ENCODE data around the gene PPM1B. TPM values are rescaled to one million over a fixed set of nuclear protein-coding genes. Genes with fewer than 3 reads are reported as not detected.
"Not testable (repeated sequence)": the region's sequence is repeated elsewhere in the genome, so short reads cannot be mapped to it uniquely, and the experiment has no call there.

Gene PPM1B
- total and polyA plus RNA-seq, 2 donors: 36.3 to 55.4 TPM

DNA sequence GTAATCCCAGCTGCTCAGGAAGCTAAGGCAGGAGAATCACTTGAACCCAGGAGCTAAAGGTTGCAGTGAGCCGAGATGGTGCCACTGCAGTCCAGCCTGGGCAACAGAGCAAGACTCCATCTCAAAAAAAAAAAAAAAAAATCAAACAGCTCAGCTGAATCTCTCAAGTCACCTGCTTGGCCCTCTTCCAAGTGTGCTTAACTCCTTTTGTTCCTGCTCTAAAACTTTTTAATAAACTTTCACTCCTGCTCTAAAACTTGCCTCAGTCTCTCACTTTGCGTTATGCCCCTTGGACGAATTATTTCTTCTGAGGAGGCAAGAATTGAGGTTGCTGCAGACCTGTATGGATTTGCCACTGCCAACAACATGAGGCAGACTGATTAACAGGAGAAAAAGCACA, 35.1 kb upstream of the PPM1B start:
- not testable (repeated sequence) for H3K36me3 ChIP-seq (ENCODE audit: control insufficient read depth in 2 of 2, insufficient read depth in 2 of 2, low read length in 1 of 2); H3K9me3 ChIP-seq (ENCODE audit: control insufficient read depth in 2 of 2, insufficient read depth in 1 of 2, low read length in 1 of 2); DNase-seq (ENCODE audit: low read depth in 6 of 9, low spot score in 9 of 9); H3K4me3 ChIP-seq (ENCODE audit: low read length in 2 of 2); H3K27ac ChIP-seq (ENCODE audit: low read depth in 1 of 2, low read length in 1 of 2); H3K27me3 ChIP-seq (ENCODE audit: control insufficient read depth in 2 of 2, insufficient read depth in 1 of 2, low read length in 1 of 2); H3K4me1 ChIP-seq (ENCODE audit: control insufficient read depth in 2 of 2, insufficient read depth in 2 of 2, low read length in 2 of 2)
- 97% methylated on average over 3 of the region's 3 CpGs for WGBS

DNA sequence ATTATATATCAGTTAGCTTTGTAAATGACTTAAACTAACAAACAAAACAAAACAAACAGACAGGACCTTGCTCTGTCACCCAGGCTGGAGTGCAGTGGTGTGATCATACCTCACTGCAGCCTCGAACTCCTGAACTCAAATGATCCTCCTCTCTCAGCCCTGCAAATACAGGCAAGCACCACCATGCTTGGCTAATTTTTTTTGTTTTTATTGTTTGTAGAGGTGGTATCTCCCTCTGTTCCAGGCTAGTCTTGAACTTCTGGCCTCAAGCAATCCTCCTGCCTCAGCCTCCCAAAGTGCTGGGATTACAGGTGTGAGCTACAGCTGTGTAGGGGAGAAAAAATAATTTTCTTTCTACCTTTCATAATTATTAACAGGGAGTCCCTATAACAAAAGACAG, 33.8 kb upstream of the PPM1B start:
- H3K36me3 ChIP-seq (ENCODE audit: control insufficient read depth in 2 of 2, insufficient read depth in 2 of 2, low read length in 1 of 2): no peaks in the 10 kb centered on the region
- DNase-seq (ENCODE audit: low read depth in 6 of 9, low spot score in 9 of 9): no peak
- 97% methylated on average over 1 of the region's 1 CpG for WGBS
- H3K27ac ChIP-seq (ENCODE audit: low read depth in 1 of 2, low read length in 1 of 2): no peak overlapping the region
- no peak overlapping the region for H3K4me3 ChIP-seq (ENCODE audit: low read length in 2 of 2)
- H3K27me3 ChIP-seq (ENCODE audit: control insufficient read depth in 2 of 2, insufficient read depth in 1 of 2, low read length in 1 of 2): no peaks in the 10 kb centered on the region
- no peaks in the 10 kb centered on the region for H3K9me3 ChIP-seq (ENCODE audit: control insufficient read depth in 2 of 2, insufficient read depth in 1 of 2, low read length in 1 of 2)
- H3K4me1 ChIP-seq (ENCODE audit: control insufficient read depth in 2 of 2, insufficient read depth in 2 of 2, low read length in 2 of 2): no peaks in the 10 kb centered on the region

DNA sequence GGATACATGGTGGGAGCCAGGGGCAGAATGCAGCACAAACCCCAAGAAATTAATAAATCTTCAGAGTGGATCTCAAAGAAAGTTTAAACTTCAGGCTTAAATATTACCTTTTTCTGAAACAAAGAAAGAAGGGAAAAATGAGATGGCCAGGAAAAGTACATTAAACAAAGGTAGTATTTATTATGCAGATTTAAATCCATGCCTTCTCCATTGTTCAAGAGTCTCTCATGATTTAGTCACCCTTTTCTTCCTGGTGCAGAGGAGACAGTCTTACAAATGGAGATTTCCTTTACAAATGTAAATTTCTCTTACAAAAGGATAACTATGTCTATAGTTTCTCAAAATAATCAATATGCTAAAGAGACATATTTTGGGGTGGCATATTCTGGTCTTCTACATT, 33.4 kb upstream of the PPM1B start:
- no peaks in the 10 kb centered on the region for H3K27me3 ChIP-seq (ENCODE audit: control insufficient read depth in 2 of 2, insufficient read depth in 1 of 2, low read length in 1 of 2)
- H3K4me1 ChIP-seq (ENCODE audit: control insufficient read depth in 2 of 2, insufficient read depth in 2 of 2, low read length in 2 of 2): no peaks in the 10 kb centered on the region
- H3K4me3 ChIP-seq (ENCODE audit: low read length in 2 of 2): no peak overlapping the region
- no peak for DNase-seq (ENCODE audit: low read depth in 6 of 9, low spot score in 9 of 9)
- H3K27ac ChIP-seq (ENCODE audit: low read depth in 1 of 2, low read length in 1 of 2): no peak overlapping the region
- H3K36me3 ChIP-seq (ENCODE audit: control insufficient read depth in 2 of 2, insufficient read depth in 2 of 2, low read length in 1 of 2): no peaks in the 10 kb centered on the region
- H3K9me3 ChIP-seq (ENCODE audit: control insufficient read depth in 2 of 2, insufficient read depth in 1 of 2, low read length in 1 of 2): no peaks in the 10 kb centered on the region

DNA sequence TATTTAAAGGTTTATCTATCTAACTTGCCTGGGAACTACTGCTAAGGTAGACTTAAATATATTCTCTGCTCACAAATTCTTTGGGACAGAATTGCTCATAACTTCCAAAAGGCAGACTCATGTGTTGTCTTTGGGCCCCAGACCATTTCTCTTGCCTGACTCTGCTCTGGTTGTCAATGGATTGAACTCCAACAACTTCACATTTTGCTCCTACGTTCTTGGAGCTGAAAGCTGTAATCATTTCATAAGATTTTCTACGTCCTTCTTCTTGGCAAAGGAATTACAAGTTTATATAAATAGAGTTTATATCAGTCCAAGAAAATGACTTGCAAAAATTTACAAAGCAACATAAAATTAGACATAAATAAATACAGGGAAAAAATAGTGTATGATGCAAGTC, 32.9 kb upstream of the PPM1B start:
- no peak overlapping the region for H3K4me3 ChIP-seq (ENCODE audit: low read length in 2 of 2)
- no peaks in the 10 kb centered on the region for H3K36me3 ChIP-seq (ENCODE audit: control insufficient read depth in 2 of 2, insufficient read depth in 2 of 2, low read length in 1 of 2)
- WGBS: 94% methylated on average over 2 of the region's 2 CpGs
- H3K27me3 ChIP-seq (ENCODE audit: control insufficient read depth in 2 of 2, insufficient read depth in 1 of 2, low read length in 1 of 2): no peaks in the 10 kb centered on the region
- H3K4me1 ChIP-seq (ENCODE audit: control insufficient read depth in 2 of 2, insufficient read depth in 2 of 2, low read length in 2 of 2): no peaks in the 10 kb centered on the region
- H3K27ac ChIP-seq (ENCODE audit: low read depth in 1 of 2, low read length in 1 of 2): no peak overlapping the region
- H3K9me3 ChIP-seq (ENCODE audit: control insufficient read depth in 2 of 2, insufficient read depth in 1 of 2, low read length in 1 of 2): no peaks in the 10 kb centered on the region
- no peak for DNase-seq (ENCODE audit: low read depth in 6 of 9, low spot score in 9 of 9)

DNA sequence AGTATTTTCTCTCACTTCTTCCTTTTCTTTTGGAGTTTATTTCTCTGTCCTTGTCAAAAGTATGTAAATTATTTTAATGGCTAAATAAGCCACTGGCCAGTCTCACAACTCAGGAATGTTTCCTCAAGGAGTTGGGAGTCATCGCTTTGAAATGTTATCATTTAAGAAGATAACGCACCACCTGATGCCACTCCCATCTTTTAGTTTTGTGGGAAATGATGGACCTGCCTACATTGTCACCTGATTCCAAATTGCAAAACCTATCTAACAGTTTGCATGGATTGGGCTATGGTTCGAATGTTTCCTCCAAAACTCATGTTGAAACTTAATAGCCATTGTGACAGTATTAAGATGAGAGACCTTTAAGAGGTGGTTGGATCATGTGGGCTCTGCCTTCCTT, 32.4 kb upstream of the PPM1B start:
- 93% methylated on average over 3 of the region's 3 CpGs for WGBS
- no peak for DNase-seq (ENCODE audit: low read depth in 6 of 9, low spot score in 9 of 9)
- Histone ChIP-seq H3K4me3 (ENCODE audit: low read length in 2 of 2) (no peak overlapping the region), H3K27me3 (ENCODE audit: control insufficient read depth in 2 of 2, insufficient read depth in 1 of 2, low read length in 1 of 2) (no peaks in the 10 kb centered on the region), H3K9me3 (ENCODE audit: control insufficient read depth in 2 of 2, insufficient read depth in 1 of 2, low read length in 1 of 2) (no peaks in the 10 kb centered on the region), H3K27ac (ENCODE audit: low read depth in 1 of 2, low read length in 1 of 2) (no peak overlapping the region), H3K4me1 (ENCODE audit: control insufficient read depth in 2 of 2, insufficient read depth in 2 of 2, low read length in 2 of 2) (no peaks in the 10 kb centered on the region), H3K36me3 (ENCODE audit: control insufficient read depth in 2 of 2, insufficient read depth in 2 of 2, low read length in 1 of 2) (no peaks in the 10 kb centered on the region)

DNA sequence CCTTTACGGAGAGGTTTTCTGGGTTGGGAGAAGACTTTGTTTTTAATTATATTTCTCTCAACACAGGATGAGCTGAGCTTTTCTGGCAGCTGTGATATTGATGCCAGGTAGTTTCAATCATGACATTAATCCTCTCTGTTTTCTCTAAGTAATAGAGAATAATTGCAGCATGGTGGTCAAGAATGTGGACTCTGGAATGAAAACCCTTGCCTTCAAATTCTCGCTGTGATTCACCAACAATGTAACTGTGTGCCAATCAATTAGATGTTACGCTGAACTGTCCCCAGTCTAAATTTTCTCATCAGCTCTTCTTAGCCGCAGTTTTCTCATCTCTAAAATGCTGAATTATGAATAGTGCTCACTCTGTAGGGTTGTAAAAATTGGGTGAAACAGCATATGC, 31.6 kb upstream of the PPM1B start:
- H3K4me3 ChIP-seq (ENCODE audit: low read length in 2 of 2): no peak overlapping the region
- H3K27me3 ChIP-seq (ENCODE audit: control insufficient read depth in 2 of 2, insufficient read depth in 1 of 2, low read length in 1 of 2): no peaks in the 10 kb centered on the region
- DNase-seq (ENCODE audit: low read depth in 6 of 9, low spot score in 9 of 9): no peak
- H3K36me3 ChIP-seq (ENCODE audit: control insufficient read depth in 2 of 2, insufficient read depth in 2 of 2, low read length in 1 of 2): no peaks in the 10 kb centered on the region
- H3K4me1 ChIP-seq (ENCODE audit: control insufficient read depth in 2 of 2, insufficient read depth in 2 of 2, low read length in 2 of 2): no peaks in the 10 kb centered on the region
- H3K9me3 ChIP-seq (ENCODE audit: control insufficient read depth in 2 of 2, insufficient read depth in 1 of 2, low read length in 1 of 2): no peaks in the 10 kb centered on the region
- no peak overlapping the region for H3K27ac ChIP-seq (ENCODE audit: low read depth in 1 of 2, low read length in 1 of 2)
- 98% methylated on average over 4 of the region's 4 CpGs for WGBS

DNA sequence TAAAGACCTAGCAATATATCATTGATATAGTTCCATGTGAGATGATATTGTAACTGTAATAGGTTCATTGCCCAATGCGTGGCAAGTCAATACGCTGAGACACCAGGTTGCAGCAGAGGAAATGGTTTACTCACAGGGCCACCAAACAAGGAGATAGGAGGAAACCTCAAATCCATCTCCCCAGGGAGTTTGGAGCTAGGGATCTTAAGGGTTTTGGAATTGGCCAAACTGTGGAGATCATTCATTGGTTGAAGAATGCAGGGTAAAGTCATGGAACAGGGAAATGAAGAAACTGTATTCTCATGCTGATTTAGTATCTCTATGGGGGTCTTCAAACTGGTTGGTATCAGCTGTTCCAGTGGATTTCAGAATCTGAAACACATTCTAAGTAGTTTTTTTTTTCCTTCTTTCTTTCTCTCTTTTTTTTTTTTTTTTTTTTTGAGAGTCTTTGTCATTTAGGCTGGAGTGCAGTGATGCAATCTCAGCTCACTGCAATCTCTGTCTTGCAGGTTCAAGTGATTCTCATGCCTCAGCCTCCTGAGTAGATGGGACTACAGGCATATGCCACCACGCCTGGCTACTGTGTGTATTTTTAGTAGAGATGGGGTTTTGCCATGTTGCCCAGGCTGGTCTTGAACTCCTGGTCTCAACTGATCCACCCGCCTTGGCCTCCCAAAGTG, 30.7 kb upstream of the PPM1B start:
- DNase-seq (ENCODE audit: low read depth in 6 of 9, low spot score in 9 of 9): no peak
- no peak overlapping the region for H3K4me3 ChIP-seq (ENCODE audit: low read length in 2 of 2)
- H3K4me1 ChIP-seq (ENCODE audit: control insufficient read depth in 2 of 2, insufficient read depth in 2 of 2, low read length in 2 of 2): no peaks in the 10 kb centered on the region
- H3K27me3 ChIP-seq (ENCODE audit: control insufficient read depth in 2 of 2, insufficient read depth in 1 of 2, low read length in 1 of 2): no peaks in the 10 kb centered on the region
- H3K9me3 ChIP-seq (ENCODE audit: control insufficient read depth in 2 of 2, insufficient read depth in 1 of 2, low read length in 1 of 2): no peaks in the 10 kb centered on the region
- no peak overlapping the region for H3K27ac ChIP-seq (ENCODE audit: low read depth in 1 of 2, low read length in 1 of 2)
- 96% methylated on average over 4 of the region's 4 CpGs for WGBS
- no peaks in the 10 kb centered on the region for H3K36me3 ChIP-seq (ENCODE audit: control insufficient read depth in 2 of 2, insufficient read depth in 2 of 2, low read length in 1 of 2)

DNA sequence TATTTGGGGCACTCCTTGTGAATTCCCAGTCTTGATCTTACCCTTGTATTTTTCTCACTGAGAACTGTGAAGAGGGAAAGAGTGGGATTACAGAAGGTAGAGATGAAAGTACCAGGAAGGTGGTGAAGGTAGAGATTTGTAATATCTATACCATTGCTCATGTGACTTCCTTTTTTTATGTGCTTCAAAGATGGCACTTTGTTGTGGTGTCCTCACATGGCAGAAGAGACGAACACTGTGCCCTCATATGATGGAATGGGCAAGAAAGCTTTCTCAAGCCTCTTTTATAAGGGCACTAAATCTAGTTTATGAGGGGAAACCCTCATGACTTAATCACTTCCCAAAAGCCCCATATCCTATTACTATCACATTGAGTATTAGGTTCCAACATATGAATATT, 28.9 kb upstream of the PPM1B start:
- H3K27ac ChIP-seq (ENCODE audit: low read depth in 1 of 2, low read length in 1 of 2): no peak overlapping the region
- WGBS: 4% methylated on average over 1 of the region's 1 CpG
- peak in 3 of 9 donors; percentile 1 to 39 (median 13) for DNase-seq (ENCODE audit: low read depth in 6 of 9, low spot score in 9 of 9)
- no peaks in the 10 kb centered on the region for H3K27me3 ChIP-seq (ENCODE audit: control insufficient read depth in 2 of 2, insufficient read depth in 1 of 2, low read length in 1 of 2)
- H3K9me3 ChIP-seq (ENCODE audit: control insufficient read depth in 2 of 2, insufficient read depth in 1 of 2, low read length in 1 of 2): no peaks in the 10 kb centered on the region
- no peaks in the 10 kb centered on the region for H3K4me1 ChIP-seq (ENCODE audit: control insufficient read depth in 2 of 2, insufficient read depth in 2 of 2, low read length in 2 of 2)
- no peak overlapping the region for H3K4me3 ChIP-seq (ENCODE audit: low read length in 2 of 2)
- H3K36me3 ChIP-seq (ENCODE audit: control insufficient read depth in 2 of 2, insufficient read depth in 2 of 2, low read length in 1 of 2): no peaks in the 10 kb centered on the region

DNA sequence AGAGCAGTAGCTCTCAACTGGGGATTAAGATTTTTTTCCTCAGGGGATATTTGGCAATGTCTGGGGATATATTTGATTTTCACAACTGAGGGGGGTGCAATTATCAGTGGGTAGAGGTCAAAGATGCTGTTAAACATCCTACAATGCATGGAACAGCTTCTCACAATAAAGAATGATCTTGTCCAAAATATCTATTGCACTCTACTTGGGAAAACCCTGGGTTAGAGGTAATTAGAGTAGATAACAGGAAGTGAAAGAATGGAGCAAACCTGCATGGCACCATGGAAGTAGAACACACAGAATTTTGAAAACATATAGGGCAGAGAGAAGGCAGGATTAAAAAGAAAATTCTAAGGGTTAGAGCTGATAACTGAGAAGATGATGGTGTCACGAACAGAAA, 26.4 kb upstream of the PPM1B start:
- Histone ChIP-seq H3K4me1 (ENCODE audit: control insufficient read depth in 2 of 2, insufficient read depth in 2 of 2, low read length in 2 of 2) (no peaks in the 10 kb centered on the region), H3K27ac (ENCODE audit: low read depth in 1 of 2, low read length in 1 of 2) (no peak overlapping the region), H3K27me3 (ENCODE audit: control insufficient read depth in 2 of 2, insufficient read depth in 1 of 2, low read length in 1 of 2) (no peaks in the 10 kb centered on the region), H3K36me3 (ENCODE audit: control insufficient read depth in 2 of 2, insufficient read depth in 2 of 2, low read length in 1 of 2) (no peaks in the 10 kb centered on the region), H3K9me3 (ENCODE audit: control insufficient read depth in 2 of 2, insufficient read depth in 1 of 2, low read length in 1 of 2) (no peaks in the 10 kb centered on the region), H3K4me3 (ENCODE audit: low read length in 2 of 2) (no peak overlapping the region)
- WGBS: 95% methylated on average over 1 of the region's 1 CpG
- DNase-seq (ENCODE audit: low read depth in 6 of 9, low spot score in 9 of 9): no peak

DNA sequence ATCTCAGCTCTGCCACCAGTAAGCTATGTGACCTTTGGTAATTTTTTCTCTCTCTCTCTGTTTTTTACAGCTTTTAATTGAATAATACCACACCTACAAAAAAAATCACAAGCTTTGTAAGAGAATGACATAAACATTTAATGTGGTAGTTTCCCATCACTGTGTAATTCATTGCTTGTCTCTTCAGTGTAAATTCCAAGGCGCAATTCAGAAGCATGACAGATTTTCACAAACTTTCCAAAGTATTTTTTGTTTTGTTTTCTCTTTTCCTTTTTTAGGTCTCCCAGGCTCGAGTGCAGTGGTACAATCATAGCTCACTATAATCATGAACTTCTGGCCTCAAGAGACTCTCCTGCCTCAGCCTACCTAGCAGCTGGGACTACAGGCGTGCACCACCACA, 25.0 kb upstream of the PPM1B start:
- Histone ChIP-seq H3K36me3 (ENCODE audit: control insufficient read depth in 2 of 2, insufficient read depth in 2 of 2, low read length in 1 of 2) (no peaks in the 10 kb centered on the region), H3K27ac (ENCODE audit: low read depth in 1 of 2, low read length in 1 of 2) (no peak overlapping the region), H3K4me3 (ENCODE audit: low read length in 2 of 2) (no peak overlapping the region), H3K9me3 (ENCODE audit: control insufficient read depth in 2 of 2, insufficient read depth in 1 of 2, low read length in 1 of 2) (no peaks in the 10 kb centered on the region), H3K27me3 (ENCODE audit: control insufficient read depth in 2 of 2, insufficient read depth in 1 of 2, low read length in 1 of 2) (no peaks in the 10 kb centered on the region), H3K4me1 (ENCODE audit: control insufficient read depth in 2 of 2, insufficient read depth in 2 of 2, low read length in 2 of 2) (no peaks in the 10 kb centered on the region)
- WGBS: 92% methylated on average over 3 of the region's 3 CpGs
- DNase-seq (ENCODE audit: low read depth in 6 of 9, low spot score in 9 of 9): no peak
